ENCODE data around the gene ACTL8.

ACTL8 gene

DNA sequence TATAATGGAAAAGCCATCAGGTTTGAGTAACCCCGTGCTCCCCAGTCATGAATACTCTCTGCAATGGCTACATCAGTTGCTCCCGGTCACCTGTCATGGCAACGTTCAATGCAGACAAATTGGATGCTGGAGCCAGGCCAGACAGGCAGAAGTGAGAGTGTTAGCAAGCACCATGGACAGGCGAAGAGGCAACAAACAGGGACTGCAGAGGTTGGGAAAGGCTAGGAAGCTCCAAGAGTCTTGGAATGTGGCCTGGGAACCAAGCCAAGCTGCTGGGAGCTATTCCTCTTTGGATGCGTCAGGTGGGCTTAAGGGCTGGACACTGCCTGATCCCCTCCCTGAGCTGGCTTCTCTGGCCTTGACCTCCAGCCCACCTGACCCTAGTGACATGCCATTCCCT, 102.9 kb downstream of the ACTL8 start:
- TF ChIP-seq CTCF (IDR thresholded peaks at IDR 0.05): no peak

DNA sequence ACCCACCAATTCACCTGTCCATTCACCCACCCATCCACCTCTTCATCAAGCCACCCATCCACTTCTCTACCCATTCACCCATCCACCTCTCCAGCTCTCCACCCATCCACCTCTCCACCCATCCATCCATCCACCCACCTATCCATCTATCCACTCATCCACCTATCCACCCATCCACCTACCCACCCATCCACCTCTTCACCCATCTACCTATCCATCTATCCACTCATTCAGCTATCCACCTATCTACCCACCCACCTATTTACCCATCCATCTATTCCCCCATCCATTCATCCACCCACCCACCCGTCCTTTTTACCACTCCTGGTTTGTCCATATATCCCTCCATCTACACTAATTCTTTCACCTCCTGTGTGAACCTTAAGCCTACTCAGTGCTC, 105.7 kb downstream of the ACTL8 start:
- no peak for TF ChIP-seq CTCF (IDR thresholded peaks at IDR 0.05)

GRCh38 chr1:17861685-17862084, 106.6 kb downstream of the ACTL8 start:
- TF ChIP-seq CTCF (IDR thresholded peaks at IDR 0.05): no peak

DNA sequence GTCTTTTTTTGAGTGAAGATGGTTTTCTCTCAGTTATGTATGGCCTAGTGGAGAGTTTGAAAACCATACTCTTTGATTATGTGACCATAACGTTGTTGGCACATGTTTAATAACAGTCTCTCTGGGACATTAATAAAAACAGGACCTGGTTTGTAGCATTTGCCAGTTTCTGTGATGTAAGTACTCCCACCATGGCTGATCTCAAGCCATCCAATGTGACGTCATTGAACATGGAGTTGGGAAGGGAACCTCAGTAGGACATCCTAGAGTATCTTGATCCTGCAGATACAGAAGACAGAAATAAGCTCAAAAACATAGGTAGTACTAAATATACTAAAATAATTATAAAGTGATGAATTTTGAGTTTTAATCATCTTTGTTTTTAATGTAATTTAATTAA, 107.0 kb downstream of the ACTL8 start:
- TF ChIP-seq CTCF (IDR thresholded peaks at IDR 0.05): no peak

GRCh38 chr1:17865912-17866739, 111.0 kb downstream of the ACTL8 start:
- no peak for TF ChIP-seq CTCF (IDR thresholded peaks at IDR 0.05)

DNA sequence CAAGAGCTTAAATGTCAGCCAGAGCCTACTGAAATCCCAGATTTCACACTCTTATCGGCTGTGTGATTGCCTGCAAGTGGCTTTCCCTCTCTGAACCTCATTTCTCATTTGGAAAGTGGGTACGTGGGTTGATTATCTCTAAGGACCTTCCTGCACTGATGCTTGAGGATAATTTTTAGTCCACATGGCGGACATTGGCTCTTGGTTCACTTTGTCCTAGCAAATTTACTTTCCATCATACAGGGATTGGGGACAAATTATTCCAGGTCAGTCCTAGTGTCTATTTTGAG, 111.6 kb downstream of the ACTL8 start:
- TF ChIP-seq CTCF (IDR thresholded peaks at IDR 0.05): no peak

DNA sequence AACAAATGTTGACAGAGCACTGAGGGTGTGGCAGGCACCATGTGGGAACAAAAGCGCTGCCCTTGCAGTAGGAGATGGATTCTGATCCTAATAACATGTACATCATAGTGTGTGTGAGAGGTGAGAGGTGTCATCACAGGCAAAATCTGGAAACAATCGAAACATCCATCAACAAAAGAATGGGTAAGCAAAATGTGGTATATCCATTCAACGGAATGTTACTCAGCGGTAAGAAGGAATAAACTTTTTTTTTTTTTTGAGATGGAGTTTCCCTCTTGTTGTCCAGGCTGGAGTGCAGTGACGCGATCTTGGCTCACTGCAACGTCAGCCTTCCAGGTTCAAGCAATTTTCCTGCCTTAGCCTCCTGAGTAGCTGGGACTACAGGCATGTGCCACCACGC, 112.3 kb downstream of the ACTL8 start:
- no peak for TF ChIP-seq CTCF (IDR thresholded peaks at IDR 0.05)

DNA sequence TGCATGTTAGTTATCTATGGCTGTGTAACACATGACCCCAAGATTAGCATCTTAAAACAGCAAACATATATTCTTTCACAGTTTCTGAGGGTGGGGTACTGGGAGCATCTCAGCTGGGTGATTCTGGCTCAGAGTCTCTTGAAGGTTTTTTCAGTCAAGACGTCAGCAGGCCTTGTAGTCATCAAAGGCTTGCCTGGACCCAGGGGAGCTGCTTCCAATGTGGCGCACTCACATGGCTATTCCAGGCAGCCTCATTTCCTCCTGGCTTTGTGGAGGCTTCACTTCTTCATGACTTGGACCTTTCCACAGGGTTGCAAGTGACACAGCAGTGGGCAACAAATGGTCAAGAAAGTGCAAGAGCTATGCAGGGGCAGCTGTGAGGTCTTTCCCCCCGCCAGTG, 114.7 kb downstream of the ACTL8 start:
- TF ChIP-seq CTCF (IDR thresholded peaks at IDR 0.05): no peak

Data from LNCAP (cell line).